Measurements from ENCODE around the gene ZNF595.
"Not testable (repeated sequence)": the region's sequence is repeated elsewhere in the genome, so short reads cannot be mapped to it uniquely, and the experiment has no call there.

Gene ZNF595

DNA sequence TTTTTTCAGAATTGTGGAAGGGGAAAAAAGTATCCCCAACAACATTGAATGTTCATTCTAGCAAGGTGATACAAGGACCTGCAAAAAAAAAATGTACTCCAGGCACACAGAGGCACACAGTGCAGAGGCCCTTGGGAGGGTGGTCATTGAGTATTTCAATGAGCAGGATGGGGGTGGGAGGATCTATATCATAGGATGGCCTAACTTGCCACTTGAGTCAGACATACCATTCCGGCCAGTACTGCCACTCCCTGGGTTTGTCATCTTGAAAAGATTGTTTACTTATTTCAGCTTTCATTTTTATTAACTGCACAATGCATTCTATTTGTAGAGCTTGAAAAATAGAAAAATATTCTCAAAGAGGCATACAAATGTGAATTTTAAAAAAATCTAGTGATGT lies 18.7 kb downstream of the ZNF595 start:
- FAIRE-seq = no peak
- no peak for DNase-seq (ENCODE audit: insufficient read length, low spot score)

DNA sequence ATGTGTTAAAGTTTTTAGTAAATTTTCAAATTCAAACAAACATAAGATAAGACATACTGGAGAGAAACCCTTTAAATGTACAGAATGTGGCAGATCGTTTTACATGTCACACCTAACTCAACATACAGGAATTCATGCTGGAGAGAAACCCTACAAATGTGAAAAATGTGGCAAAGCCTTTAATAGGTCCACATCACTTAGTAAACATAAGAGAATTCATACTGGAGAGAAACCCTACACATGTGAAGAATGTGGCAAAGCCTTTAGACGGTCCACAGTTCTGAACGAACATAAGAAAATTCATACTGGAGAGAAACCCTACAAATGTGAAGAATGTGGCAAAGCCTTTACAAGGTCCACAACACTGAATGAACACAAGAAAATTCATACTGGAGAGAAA lies 32.8 kb downstream of the ZNF595 start:
- FAIRE-seq = no peak
- DNase-seq (ENCODE audit: insufficient read length, low spot score) = no peak

GRCh38 chr4:86559-87324 lies 33.6 kb downstream of the ZNF595 start:
- not testable (repeated sequence) for DNase-seq (ENCODE audit: insufficient read length, low spot score); FAIRE-seq

DNA sequence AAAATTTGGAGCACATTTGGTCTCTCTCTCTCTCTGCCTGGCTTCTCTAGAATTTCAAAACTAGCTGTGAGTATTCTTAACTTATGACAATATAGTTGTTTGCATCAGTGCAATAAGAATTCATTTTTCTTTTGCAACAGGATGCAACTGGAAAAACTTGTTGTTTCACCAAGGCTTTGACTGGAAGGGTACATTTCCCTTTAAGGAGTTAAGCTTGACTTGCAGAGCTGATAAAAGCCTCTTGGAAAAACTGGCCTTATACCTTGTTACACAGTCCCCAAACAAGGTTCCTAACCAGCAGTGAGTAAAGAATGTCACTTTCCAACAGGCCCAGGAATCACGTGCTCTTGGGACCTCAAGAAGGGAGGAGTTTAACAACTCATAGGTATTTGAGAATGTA lies 45.3 kb downstream of the ZNF595 start:
- DNase-seq (ENCODE audit: insufficient read length, low spot score) (no peak), FAIRE-seq (no peak)

- no peak for FAIRE-seq
- DNase-seq (ENCODE audit: insufficient read length, low spot score) = no peak
These were observed 46.7 kb downstream of the ZNF595 start for GRCh38 chr4:99863-100262.

GRCh38 chr4:107083-107443 lies 53.9 kb downstream of the ZNF595 start:
- no peak for FAIRE-seq
- DNase-seq (ENCODE audit: insufficient read length, low spot score) = no peak

- no peak for DNase-seq (ENCODE audit: insufficient read length, low spot score)
- no peak for FAIRE-seq
These were observed 54.6 kb downstream of the ZNF595 start for GRCh38 chr4:107444-108429.

DNA sequence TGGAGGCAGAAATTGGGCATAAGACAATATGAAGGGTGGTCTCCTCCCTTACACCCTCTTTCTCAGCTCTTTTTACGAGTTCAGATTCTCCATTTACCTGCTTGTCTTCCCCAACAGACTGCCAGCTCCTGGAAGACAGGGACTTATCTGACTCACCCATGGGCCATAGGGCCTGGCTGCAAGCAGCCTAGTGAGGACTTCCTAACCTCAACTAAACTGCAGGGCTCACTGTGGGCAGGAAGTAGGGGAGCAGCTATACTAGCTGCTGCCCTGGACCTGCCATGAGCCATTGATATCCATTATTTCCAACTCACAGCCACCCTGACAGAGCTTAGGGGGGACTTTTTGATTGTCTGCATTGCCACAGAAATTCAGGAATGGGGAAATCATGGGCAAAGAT lies 59.6 kb downstream of the ZNF595 start:
- FAIRE-seq (no peak), DNase-seq (ENCODE audit: insufficient read length, low spot score) (no peak)

- FAIRE-seq (no peak), DNase-seq (ENCODE audit: insufficient read length, low spot score) (no peak)
These were observed 60.6 kb downstream of the ZNF595 start for GRCh38 chr4:113732-114131.

DNA sequence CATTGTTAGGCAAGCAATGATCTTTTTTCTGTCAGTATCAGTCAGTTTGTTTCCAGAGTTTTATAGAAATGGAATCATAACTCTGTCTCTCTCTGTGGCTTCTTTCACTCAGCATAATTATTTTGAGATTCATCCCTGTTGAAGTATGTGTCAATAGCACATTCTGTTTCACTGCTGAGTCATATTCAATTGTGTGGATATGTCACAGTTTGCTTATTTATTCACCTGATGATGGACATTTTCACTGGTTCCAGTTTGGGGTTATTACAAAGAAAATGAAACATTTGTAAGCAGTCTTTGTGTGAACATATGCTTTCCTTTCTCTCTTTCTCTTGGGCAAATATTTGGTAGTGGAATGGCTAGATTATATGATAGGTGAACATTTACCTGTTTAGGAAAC lies 61.0 kb downstream of the ZNF595 start:
- DNase-seq (ENCODE audit: insufficient read length, low spot score) (no peak), FAIRE-seq (no peak)

DNA sequence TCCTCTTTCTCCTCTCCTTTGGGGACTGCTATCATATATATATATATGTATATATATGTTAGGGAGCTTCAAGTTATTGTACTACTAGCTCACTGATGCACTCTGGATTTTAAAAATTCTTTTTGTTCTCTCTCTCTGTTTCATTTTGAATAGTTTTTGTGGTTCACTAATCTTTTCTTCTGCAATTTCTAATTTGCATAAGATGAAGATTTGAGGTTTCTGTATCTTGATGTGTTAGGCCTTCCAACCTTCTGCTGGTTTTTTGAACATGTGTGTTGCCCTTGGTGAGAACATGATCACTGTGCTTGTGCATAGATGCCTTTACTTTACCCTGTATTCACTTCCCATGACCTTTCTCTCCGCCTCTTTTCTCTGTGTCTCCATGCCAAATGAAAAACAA lies 63.4 kb downstream of the ZNF595 start:
- FAIRE-seq (no peak), DNase-seq (ENCODE audit: insufficient read length, low spot score) (no peak)

DNA sequence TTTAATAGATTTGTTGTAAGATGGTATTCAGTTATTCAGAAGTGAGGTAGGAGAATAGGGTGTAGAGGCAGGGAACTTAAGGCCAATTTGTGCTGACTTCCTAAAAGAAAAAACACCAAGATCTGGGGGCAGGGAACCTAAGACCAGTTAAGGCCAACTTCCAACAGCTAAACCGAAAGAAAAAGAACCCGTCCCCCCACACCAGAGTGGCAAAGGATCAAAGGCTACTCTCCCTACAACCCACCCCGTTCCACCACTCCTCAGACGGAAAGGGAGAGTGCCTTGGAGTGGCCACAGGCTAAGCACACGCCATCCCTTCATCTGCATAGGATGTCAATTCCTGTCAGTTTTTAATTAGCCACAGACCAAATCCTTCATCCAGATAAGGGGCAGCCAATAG lies 67.5 kb downstream of the ZNF595 start:
- no peak for FAIRE-seq
- no peak for DNase-seq (ENCODE audit: insufficient read length, low spot score)

GRCh38 chr4:121408-122084 lies 68.4 kb downstream of the ZNF595 start:
- FAIRE-seq = no peak
- no peak for DNase-seq (ENCODE audit: insufficient read length, low spot score)

DNA sequence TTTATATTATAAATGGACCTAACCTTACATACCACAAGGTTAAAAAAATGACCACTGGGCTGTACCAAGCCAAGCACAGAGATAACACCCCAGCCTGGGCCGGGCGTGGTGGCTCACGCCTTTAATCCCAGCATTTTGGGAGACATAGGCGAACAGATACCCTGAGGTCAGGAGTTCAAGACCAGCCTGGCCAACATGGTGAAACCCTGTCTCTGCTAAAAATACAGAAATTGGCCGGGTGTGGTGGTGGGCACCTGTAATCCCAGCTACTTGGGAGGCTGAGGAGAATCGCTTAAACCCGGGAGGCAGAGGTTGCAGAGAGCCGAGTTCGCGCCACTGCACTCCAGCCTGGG lies 70.8 kb downstream of the ZNF595 start:
- not testable (repeated sequence) for DNase-seq (ENCODE audit: insufficient read length, low spot score); FAIRE-seq

- DNase-seq (ENCODE audit: insufficient read length, low spot score) = peak; percentile 94
- no peak for FAIRE-seq
These were observed 71.4 kb downstream of the ZNF595 start, which contains the start of gene ZNF718 for GRCh38 chr4:124275-125081. ZNF718 (plus strand) TSS chr4:124501; CDS start chr4:124671, 170 bp downstream.

DNA sequence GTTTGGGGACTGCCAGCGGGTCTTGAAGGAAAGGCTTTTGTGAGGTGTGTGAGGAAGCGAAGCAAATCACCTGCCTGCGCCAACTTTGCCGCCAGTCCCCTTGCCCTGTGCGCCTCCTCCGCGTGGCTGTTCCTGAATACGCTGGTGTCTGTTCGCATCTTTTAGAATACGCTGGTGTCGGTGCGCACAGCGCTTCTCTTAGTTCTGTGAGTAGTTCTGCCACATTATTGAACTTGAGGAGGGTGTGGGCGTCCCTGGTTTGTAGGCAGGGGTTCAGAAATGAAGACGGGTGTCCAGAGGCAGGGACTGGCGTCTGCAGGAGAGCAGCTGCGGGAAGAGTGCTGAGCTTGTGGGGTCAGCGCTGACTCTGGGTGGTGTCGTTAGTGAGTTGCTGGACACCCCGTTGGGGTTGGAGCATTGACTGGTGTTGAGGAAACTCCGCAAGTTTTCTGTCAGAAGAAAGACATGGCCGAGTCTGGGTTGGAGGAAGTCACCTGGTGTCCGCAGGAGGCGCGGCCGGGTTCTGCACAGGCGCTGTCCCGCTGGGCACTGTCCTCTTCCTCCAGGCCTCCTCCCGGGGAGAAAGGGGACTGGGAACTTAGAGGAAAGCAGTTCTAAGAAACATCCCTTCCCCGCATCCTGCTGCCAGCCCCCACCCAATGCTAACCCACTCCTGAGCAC lies 72.1 kb downstream of the ZNF595 start:
- DNase-seq (ENCODE audit: insufficient read length, low spot score) = no peak
- no peak for FAIRE-seq

DNA sequence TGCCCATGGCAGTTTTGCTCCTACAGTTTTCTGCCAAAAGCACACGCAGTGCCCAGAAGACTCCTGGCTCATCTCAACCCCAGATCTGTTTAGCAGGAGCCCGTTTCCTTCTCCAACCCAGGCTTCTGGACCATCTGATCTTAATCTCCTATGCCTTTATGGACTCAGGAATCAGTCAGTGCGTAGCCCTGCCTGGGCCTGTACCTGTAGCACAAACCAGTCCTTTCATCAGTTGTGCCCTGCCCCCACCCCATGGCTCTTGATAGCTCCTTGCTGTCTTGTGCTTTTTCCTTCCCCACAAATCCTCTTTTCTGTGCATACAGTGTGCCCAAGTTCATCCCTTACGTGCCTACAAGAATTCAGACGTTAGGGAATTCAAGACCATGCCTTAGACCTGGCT lies 72.7 kb downstream of the ZNF595 start:
- DNase-seq (ENCODE audit: insufficient read length, low spot score) (no peak), FAIRE-seq (no peak)

- FAIRE-seq = no peak
- no peak for DNase-seq (ENCODE audit: insufficient read length, low spot score)
These were observed 79.4 kb downstream of the ZNF595 start for GRCh38 chr4:132483-132882.
